ENCODE measurements around the gene AOPEP. TPM values are rescaled to one million over a fixed set of nuclear protein-coding genes. Genes with fewer than 3 reads are reported as not detected.

Gene AOPEP
- total RNA-seq, 1 experiment from 2014 or later = 32.4 TPM

DNA sequence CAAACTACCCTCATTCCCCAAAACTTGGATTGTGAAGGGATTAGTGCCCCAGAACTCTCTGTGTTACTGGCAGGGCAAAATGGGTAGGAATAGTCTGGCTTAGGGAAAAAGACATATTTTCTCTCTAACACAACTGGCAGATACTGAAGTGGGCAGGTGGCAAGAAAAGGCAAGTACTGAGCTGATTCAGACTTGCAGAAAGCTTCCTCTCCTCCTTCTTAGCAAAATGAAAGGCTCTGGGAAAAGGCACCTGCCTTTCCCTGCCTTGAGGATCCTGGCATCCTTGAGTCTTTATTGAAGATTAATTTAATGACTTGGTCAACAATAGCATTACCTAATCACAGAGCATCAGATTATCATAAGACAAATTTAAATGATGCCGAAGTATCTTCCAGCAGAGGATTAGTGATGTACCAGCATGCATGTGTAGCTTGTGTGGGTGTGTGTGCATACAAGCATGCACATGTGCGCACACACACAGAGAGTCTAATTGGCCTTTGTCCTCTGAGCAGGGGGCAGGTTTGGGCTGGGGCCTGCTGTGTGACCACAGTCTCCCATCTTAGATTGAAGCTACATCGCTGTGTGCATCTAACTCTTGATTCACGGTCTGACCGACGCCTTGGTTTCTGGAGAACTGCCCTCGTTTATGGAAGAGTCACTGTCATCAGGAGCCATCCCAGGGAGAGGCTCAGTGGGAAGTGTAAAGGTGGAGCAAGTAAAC lies 294.8 kb downstream of the AOPEP start:
- peaks cover 48% of the 10 kb centered on the region for H3K4me1 Mint-ChIP-seq (ENCODE audit: insufficient read depth, unreplicated experiment)
- CTCF ChIA-PET = no interaction called here
- DNase-seq (ENCODE audit: unreplicated experiment) = no peak
- no peaks in the 10 kb centered on the region for H3K9me3 Mint-ChIP-seq (ENCODE audit: unreplicated experiment)
- peaks cover 91% of the 10 kb centered on the region for H3K36me3 Mint-ChIP-seq (ENCODE audit: insufficient read depth, unreplicated experiment)
- TF ChIP-seq, protein P1, sequence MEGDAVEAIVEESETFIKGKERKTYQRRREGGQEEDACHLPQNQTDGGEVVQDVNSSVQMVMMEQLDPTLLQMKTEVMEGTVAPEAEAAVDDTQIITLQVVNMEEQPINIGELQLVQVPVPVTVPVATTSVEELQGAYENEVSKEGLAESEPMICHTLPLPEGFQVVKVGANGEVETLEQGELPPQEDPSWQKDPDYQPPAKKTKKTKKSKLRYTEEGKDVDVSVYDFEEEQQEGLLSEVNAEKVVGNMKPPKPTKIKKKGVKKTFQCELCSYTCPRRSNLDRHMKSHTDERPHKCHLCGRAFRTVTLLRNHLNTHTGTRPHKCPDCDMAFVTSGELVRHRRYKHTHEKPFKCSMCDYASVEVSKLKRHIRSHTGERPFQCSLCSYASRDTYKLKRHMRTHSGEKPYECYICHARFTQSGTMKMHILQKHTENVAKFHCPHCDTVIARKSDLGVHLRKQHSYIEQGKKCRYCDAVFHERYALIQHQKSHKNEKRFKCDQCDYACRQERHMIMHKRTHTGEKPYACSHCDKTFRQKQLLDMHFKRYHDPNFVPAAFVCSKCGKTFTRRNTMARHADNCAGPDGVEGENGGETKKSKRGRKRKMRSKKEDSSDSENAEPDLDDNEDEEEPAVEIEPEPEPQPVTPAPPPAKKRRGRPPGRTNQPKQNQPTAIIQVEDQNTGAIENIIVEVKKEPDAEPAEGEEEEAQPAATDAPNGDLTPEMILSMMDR (IDR thresholded peaks at IDR 0.05; ENCODE audit: unreplicated experiment) = no peak
- no peak overlapping the region for H3K4me3 Mint-ChIP-seq (ENCODE audit: unreplicated experiment)
- BruUV-seq (replicated peaks) = no TSS peak
- H3K27ac Mint-ChIP-seq (ENCODE audit: low read depth, unreplicated experiment) = peak overlapping the region; percentile 74
- POLR2A ChIA-PET = interaction anchor here (0.6 to 7.1 kb wide), 9 partner anchors 9 to 267 kb away, joined by 3 to 134 read pairs (median 5); no protein-coding TSS in a partner anchor
- no peaks in the 10 kb centered on the region for H3K27me3 Mint-ChIP-seq (ENCODE audit: insufficient read depth, unreplicated experiment)
- intact Hi-C loops (cut with micrococcal nuclease) = no loop called here

DNA sequence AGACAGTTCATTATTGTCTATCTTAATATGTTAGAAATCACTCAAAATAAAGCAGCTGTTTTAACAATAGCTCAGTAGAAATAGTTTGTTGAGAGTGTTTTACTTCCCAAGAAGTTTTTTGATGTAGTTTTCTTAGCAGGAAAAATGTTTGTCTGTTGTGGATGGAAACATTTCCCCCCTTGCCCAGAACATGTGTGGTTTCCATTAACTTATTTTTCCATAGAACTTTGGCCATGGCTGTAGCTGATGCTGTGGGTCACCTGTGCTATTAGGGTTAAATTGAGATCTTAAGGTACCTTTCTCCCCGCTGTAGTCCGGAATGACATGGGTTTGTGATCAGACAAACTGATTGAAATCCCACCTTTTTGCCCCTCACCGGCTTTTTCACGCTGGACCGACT lies 296.2 kb downstream of the AOPEP start:
- DNase-seq (ENCODE audit: unreplicated experiment) = no peak
- H3K9me3 Mint-ChIP-seq (ENCODE audit: unreplicated experiment) = no peaks in the 10 kb centered on the region
- TF ChIP-seq, protein P1 (IDR thresholded peaks at IDR 0.05; ENCODE audit: unreplicated experiment) = no peak
- POLR2A ChIA-PET = interaction anchor here (1.0 to 1.5 kb wide), 4 partner anchors 26 to 122 kb away, joined by 3 to 5 read pairs (median 4); no protein-coding TSS in a partner anchor
- H3K27me3 Mint-ChIP-seq (ENCODE audit: insufficient read depth, unreplicated experiment) = no peaks in the 10 kb centered on the region
- intact Hi-C loops (cut with micrococcal nuclease) = no loop called here
- peaks cover 40% of the 10 kb centered on the region for H3K4me1 Mint-ChIP-seq (ENCODE audit: insufficient read depth, unreplicated experiment)
- BruUV-seq (replicated peaks) = no TSS peak
- CTCF ChIA-PET = interaction anchor here (0.7 to 1.3 kb wide), 3 partner anchors 11 to 105 kb away, joined by 3 read pairs; no protein-coding TSS in a partner anchor
- peaks cover 90% of the 10 kb centered on the region for H3K36me3 Mint-ChIP-seq (ENCODE audit: insufficient read depth, unreplicated experiment)
- H3K4me3 Mint-ChIP-seq (ENCODE audit: unreplicated experiment) = no peak overlapping the region
- no peak overlapping the region for H3K27ac Mint-ChIP-seq (ENCODE audit: low read depth, unreplicated experiment)

DNA sequence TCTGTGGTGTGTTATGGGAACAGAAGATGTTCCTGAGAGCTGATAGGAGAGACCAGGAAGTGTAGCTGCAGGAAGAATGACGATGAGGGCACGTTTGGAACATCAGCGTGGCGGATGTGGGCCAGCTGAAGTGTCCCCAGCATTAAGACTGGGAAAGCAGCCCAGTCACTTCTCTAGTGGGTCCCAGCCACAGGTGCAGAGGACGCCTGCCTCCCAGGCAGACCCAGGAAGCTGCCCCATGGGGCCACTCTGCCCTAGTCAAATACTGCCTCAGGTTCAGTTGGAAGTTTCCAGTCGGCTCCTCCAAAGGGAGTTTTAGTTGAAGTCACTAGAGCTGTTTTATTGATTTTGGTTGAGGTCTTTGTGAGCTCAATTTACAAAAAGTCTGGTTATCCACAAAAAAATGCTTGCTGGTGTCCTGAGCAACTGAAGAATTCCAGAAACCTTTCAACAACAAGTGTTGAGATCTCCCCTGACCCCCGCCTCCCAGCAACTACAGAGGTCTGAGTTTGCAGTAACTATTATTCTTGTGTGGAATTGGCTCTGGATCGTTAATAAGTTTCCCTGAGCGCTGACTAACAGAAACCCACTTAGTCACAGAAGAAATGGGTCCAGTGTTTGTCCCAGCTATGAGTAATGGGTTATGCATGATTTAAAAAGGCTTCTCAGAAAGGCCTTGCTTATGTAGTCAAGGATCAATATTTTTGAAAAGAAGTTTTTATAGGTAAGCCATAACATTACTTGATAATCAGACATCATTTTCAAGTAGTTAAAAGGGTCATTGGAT lies 296.9 kb downstream of the AOPEP start:
- no peak overlapping the region for H3K27ac Mint-ChIP-seq (ENCODE audit: low read depth, unreplicated experiment)
- no peaks in the 10 kb centered on the region for H3K27me3 Mint-ChIP-seq (ENCODE audit: insufficient read depth, unreplicated experiment)
- ChIA-PET CTCF (interaction anchor here (0.7 to 1.3 kb wide), 3 partner anchors 27 to 240 kb away, joined by 3 to 4 read pairs (median 3); no protein-coding TSS in a partner anchor), POLR2A (interaction anchor here (0.8 to 1.5 kb wide), 11 partner anchors 10 to 240 kb away, joined by 3 to 8 read pairs (median 3); no protein-coding TSS in a partner anchor)
- H3K36me3 Mint-ChIP-seq (ENCODE audit: insufficient read depth, unreplicated experiment) = peaks cover 90% of the 10 kb centered on the region
- H3K4me3 Mint-ChIP-seq (ENCODE audit: unreplicated experiment) = no peak overlapping the region
- intact Hi-C loops (cut with micrococcal nuclease) = no loop called here
- H3K4me1 Mint-ChIP-seq (ENCODE audit: insufficient read depth, unreplicated experiment) = peaks cover 37% of the 10 kb centered on the region
- TF ChIP-seq, protein P1 (IDR thresholded peaks at IDR 0.05; ENCODE audit: unreplicated experiment) = no peak
- no peaks in the 10 kb centered on the region for H3K9me3 Mint-ChIP-seq (ENCODE audit: unreplicated experiment)
- BruUV-seq (replicated peaks) = no TSS peak
- DNase-seq (ENCODE audit: unreplicated experiment) = peak; percentile 56

All from MCF 10A (cell line).